Measurements from ENCODE around the gene DPYSL3.

- TF ChIP-seq CTCF (IDR thresholded peaks at IDR 0.05) (no peak), ZFX (IDR thresholded peaks at IDR 0.05; ENCODE audit: borderline replicate concordance) (no peak)
Measured at GRCh38 chr5:147482706-147483180, 27.1 kb downstream of the DPYSL3 start.
